Neural progenitor cell (in vitro differentiated cells): ENCODE data around the gene GSG1L.

Experiments used
- CTCF ChIP-seq: fragments of 200-600 bp; sonication (generic); IDR thresholded peaks from 2 replicates; pipeline ENCODE4 v1.5.1; 2017; ENCODE audit warnings: antibody characterized with exemption, mild to moderate bottlenecking
- EZH2phosphoT487 ChIP-seq: fragments of 200-600 bp; sonication (generic); IDR thresholded peaks from 2 replicates; pipeline ENCODE4 v1.6.1; 2017; ENCODE audit warnings: antibody characterized with exemption

- TF ChIP-seq CTCF, result no peak
- TF ChIP-seq EZH2phosphoT487, result no peak
These were observed 5.6 kb downstream of the GSG1L start for GRCh38 chr16:28057949-28058348.
